KMS-11 (cell line): Measurements from ENCODE around the gene CHD5.

Experiments used
- H2AFZ ChIP-seq: fragments of 200-600 bp; sonication (generic); 2 replicates; pipeline ENCODE4 v1.6.1; 2016; ENCODE audit warnings: antibody characterized with exemption, mixed run types, low read depth
- H3K27ac ChIP-seq: fragments of 200-600 bp; sonication (generic); 2 replicates; pipeline ENCODE4 v1.6.1; 2016; ENCODE audit warnings: mild to moderate bottlenecking, mixed run types
- H3K27me3 ChIP-seq: fragments of 200-600 bp; sonication (generic); 2 replicates; pipeline ENCODE4 v1.6.1; 2017; ENCODE audit warnings: mild to moderate bottlenecking, low read depth, mixed run types, moderate library complexity; ENCODE audit not compliant: insufficient read depth
- H3K36me3 ChIP-seq: fragments of 200-600 bp; sonication (generic); 2 replicates; pipeline ENCODE4 v1.6.1; 2017; ENCODE audit warnings: mild to moderate bottlenecking, mixed run types; ENCODE audit not compliant: insufficient read depth
- H3K4me1 ChIP-seq: fragments of 200-600 bp; sonication (generic); 2 replicates; pipeline ENCODE4 v1.6.1; 2016; ENCODE audit warnings: mild to moderate bottlenecking, low read depth, mixed run types; ENCODE audit not compliant: poor library complexity, severe bottlenecking
- H3K4me2 ChIP-seq: fragments of 200-600 bp; sonication (generic); 2 replicates; pipeline ENCODE4 v1.7.0; 2016; ENCODE audit warnings: mild to moderate bottlenecking, mixed run types
- H3K4me3 ChIP-seq: fragments of 200-600 bp; sonication (generic); IDR thresholded peaks from 2 replicates; pipeline ENCODE4 v1.6.1; 2017; ENCODE audit warnings: low read depth, low read length, mixed read lengths; ENCODE audit not compliant: insufficient read depth
- H3K79me2 ChIP-seq: fragments of 200-600 bp; sonication (generic); 2 replicates; pipeline ENCODE4 v1.6.1; 2016; ENCODE audit warnings: low read depth, mixed run types; ENCODE audit not compliant: insufficient read depth
- H3K9ac ChIP-seq: fragments of 200-600 bp; sonication (generic); 2 replicates; pipeline ENCODE4 v1.6.1; 2016; ENCODE audit warnings: mild to moderate bottlenecking, mixed run types
- H4K20me1 ChIP-seq: fragments of 200-600 bp; sonication (generic); 2 replicates; pipeline ENCODE4 v1.6.1; 2016; ENCODE audit warnings: mild to moderate bottlenecking, mixed run types; ENCODE audit not compliant: insufficient read depth
- CTCF ChIP-seq: fragments of 200-600 bp; sonication (generic); conservative IDR thresholded peaks from 2 replicates; pipeline ENCODE4 v1.6.1; 2017; ENCODE audit warnings: low read depth, mild to moderate bottlenecking, antibody characterized with exemption, low read length, moderate library complexity, mixed read lengths

CHD5 gene

GRCh38 chr1:6083385-6083784 is 96.7 kb downstream of the CHD5 start:
- H2AFZ ChIP-seq = no peak overlapping the region

GRCh38 chr1:6082430-6082971 is 97.6 kb downstream of the CHD5 start:
- Histone ChIP-seq H3K27ac (no peak overlapping the region), H3K4me2 (no peak overlapping the region), H4K20me1 (no peaks in the 10 kb centered on the region), H3K79me2 (no peaks in the 10 kb centered on the region), H3K4me1 (no peaks in the 10 kb centered on the region), H2AFZ (no peak overlapping the region), H3K4me3 (no peak overlapping the region), H3K27me3 (no peaks in the 10 kb centered on the region), H3K9ac (no peak overlapping the region), H3K36me3 (0 out of 2 replicates have a peak, but pooled peaks cover 5% of the 10 kb centered on the region)
- peak; percentile 26; the same call in 1 of the 2 replicates for TF ChIP-seq CTCF

More at GRCh38 chr1:6083385-6083784, 96.7 kb downstream of the CHD5 start:
- Histone ChIP-seq H3K9ac (no peak overlapping the region), H3K27me3 (no peaks in the 10 kb centered on the region), H4K20me1 (no peaks in the 10 kb centered on the region), H3K4me1 (no peaks in the 10 kb centered on the region), H3K79me2 (no peaks in the 10 kb centered on the region), H3K27ac (no peak overlapping the region), H3K36me3 (0 out of 2 replicates have a peak, but pooled peaks cover 5% of the 10 kb centered on the region), H3K4me3 (no peak overlapping the region), H3K4me2 (no peak overlapping the region)
- no peak for TF ChIP-seq CTCF

GRCh38 chr1:6081901-6082300 is 98.2 kb downstream of the CHD5 start:
- Histone ChIP-seq H3K9ac (no peak overlapping the region), H3K4me1 (no peaks in the 10 kb centered on the region), H3K4me2 (no peak overlapping the region), H3K79me2 (no peaks in the 10 kb centered on the region), H3K27me3 (no peaks in the 10 kb centered on the region), H3K36me3 (0 out of 2 replicates have a peak, but pooled peaks cover 5% of the 10 kb centered on the region), H4K20me1 (no peaks in the 10 kb centered on the region), H3K27ac (no peak overlapping the region), H3K4me3 (no peak overlapping the region), H2AFZ (no peak overlapping the region)
- TF ChIP-seq CTCF = no peak

- no peaks in the 10 kb centered on the region for H3K79me2 ChIP-seq
- 0 out of 2 replicates have a peak, but pooled peaks cover 5% of the 10 kb centered on the region for H3K36me3 ChIP-seq
- H3K9ac ChIP-seq = no peak overlapping the region
- peak; percentile 21; the same call in 1 of the 2 replicates for TF ChIP-seq CTCF
- H4K20me1 ChIP-seq = no peaks in the 10 kb centered on the region
- H3K4me1 ChIP-seq = no peaks in the 10 kb centered on the region
- no peaks in the 10 kb centered on the region for H3K27me3 ChIP-seq
- H2AFZ ChIP-seq = no peak overlapping the region
- H3K4me3 ChIP-seq = no peak overlapping the region
- H3K4me2 ChIP-seq = no peak overlapping the region
- no peak overlapping the region for H3K27ac ChIP-seq
Observed at GRCh38 chr1:6080469-6080868, 99.7 kb downstream of the CHD5 start.
